ENCODE data around the gene ZFP91.

DNA sequence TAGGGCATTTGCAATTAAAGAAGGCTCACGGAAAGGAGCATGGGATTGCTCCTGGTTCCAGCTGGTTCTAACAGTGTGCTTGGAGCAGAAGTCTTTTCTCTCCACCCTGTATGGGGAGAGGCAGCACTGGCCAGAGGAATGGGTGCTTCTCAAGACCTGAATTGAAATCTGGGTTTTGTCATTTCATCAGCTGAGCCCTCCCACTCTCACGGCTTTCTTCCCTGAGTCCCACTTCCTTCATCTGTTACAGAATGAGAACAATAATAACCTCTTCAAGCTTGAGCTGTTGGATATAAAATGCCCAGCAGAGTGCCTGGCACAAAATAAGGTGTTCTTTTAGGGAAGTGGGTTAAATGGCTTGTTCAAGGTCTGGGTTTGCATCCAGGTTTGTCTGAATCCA is 60.8 kb downstream of the ZFP91 start:
- TF ChIP-seq POLR2A (IDR thresholded peaks at IDR 0.05; ENCODE audit: low read depth, low read length) (no peak), POLR2AphosphoS5 (IDR thresholded peaks at IDR 0.05; ENCODE audit: low read depth, low read length) (no peak)
